GM19452 (cell line): Measurements from ENCODE around the gene MCFD2.

ENCODE experiments used
- ATAC-seq: cut with Tn5 transposase; IDR thresholded peaks from one replicate; pipeline ENCODE4 v1.9.1; 2021; ENCODE audit not compliant: unreplicated experiment

The MCFD2 gene

GRCh38 chr2:46915281-46915810 lies at the start of gene MCFD2:
Gene MCFD2 (minus strand): TSS chr2:46915806. CDS start chr2:46909171, 6,635 bp downstream.
- peak; percentile 18 for ATAC-seq

DNA sequence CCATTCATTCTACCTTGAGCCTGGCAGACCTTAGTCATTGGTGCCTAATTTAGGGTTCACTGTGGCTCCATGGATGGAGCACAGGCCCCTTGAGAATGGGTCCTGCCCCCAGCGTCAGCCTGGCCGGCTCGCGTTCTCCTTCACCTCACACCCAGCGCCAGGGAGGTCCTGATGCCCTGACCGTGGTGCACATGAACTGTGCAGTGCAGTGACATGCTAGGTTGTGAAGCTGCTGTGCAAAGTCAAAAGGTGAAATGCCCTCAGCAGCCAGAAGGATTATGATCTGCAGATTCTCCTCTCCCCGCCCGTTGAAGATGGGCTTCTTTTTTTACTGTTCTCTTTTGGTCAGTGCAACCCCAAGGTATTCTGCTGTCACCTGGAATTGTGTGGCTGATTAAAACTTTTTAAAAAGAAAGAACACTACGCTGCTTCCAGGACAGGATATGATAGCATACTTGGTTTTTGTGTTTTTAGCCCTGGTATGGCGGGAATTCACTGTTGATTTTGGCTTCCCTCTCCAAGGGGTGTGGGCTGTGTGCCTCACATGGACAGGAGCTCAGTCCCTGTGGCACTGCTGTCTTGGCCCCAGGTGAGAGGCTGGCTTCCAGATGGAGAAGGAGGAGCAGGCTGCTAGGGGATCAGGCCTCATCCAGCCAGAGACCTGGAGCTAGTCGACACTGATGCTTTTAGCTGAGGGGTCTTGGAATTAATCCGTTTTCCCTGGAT lies 49.4 kb upstream of the MCFD2 start:
- ATAC-seq, result no peak

GRCh38 chr2:46963941-46964673 lies 48.5 kb upstream of the MCFD2 start:
- ATAC-seq, result no peak

DNA sequence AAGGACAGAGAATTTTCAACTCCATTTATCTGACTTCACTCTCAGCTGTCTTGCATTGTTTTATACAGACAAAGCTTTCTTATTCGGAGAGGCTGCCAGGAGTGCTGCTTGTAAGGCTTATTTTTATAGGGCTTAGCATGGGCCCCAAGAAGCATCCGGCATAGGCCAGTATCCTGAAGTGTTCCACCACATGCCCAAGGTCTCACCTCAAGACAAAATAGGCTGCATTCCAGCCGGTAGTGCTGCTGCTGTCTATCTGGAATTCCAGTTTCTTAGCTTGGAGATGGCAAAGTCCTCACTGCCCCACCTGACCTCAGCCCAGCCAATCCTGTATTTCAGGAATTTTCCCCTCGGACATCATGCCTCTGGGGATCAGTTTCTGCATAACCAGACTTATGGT lies 47.6 kb upstream of the MCFD2 start:
- no peak for ATAC-seq

- no peak for ATAC-seq
Observed at GRCh38 chr2:46962751-46963150, 47.1 kb upstream of the MCFD2 start.

DNA sequence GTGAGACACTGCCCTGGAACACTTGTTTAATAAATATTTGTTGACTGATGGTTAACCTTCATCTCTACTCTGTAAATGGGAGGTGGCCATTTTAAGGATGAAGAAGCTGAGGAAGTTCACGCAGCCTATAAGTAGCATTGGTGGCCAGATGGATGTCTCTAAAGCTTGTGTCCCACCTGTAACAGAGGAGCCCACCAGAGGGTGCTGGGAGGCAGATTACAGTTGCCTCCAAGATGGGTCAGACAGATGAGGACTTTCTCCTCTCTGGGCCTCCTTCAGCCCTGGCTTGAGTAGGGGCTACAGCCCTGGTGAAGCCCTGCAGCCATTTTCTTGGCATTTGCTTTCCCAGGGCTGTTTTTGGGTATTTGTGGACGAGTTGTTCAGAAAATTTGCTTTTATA lies 45.0 kb upstream of the MCFD2 start:
- ATAC-seq, result no peak

DNA sequence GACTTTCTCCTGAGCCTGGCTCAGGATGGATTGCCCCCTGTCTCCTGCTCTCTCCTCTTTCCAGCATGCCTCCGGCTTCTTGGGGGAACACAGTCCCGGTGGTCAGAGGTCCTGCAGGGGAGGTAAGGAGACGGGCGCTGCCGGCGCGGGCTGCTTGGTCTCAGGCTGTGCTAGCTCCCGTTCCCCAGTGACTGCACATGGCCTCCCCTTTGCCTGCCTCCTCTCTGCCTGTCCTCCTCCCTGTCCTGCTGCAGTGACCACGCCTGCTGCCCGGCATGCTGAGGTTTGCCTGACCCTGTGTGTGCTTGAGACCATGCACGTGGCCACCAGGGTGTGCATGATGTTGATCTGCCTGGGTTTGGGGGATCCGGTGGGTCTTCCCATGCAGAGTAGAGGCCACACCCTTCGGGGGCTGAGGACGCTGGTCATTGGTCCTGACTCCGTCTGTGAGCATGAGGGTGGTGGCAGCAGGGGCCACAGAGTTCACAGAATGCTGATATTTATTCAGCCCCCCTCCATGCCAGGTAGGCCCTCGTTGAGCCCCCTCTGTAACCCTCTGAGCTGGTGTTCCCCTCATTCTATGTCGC lies 42.9 kb upstream of the MCFD2 start:
- ATAC-seq, result no peak

DNA sequence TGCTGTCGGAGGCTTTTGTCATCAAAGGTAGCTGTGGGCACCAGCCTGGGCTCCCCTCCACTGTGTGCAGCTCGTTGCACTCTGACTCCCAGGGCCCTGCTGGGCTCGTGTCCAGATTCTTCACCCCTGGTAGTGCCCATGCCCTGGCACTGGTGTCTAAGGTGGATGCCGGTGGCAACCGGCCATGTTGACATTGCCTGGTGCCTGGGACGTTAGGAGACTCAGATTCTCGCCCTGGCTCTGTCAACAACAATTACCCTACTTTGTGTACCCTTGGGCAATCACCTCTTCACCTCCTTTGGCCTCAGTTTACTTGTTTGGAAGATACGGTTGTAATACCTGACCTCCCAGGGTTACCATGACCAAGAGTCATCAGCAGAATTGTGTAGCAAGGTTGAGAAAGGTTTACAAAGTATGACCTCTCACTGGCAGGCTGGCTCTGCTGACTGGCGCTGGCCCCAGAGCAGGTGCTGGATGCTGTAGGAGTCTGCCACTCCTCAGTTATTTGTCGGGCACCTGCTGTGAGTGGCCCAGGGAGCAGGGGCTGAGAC lies 41.5 kb upstream of the MCFD2 start:
- no peak for ATAC-seq

- ATAC-seq, result no peak
Observed at GRCh38 chr2:46955764-46956163, 40.2 kb upstream of the MCFD2 start.

DNA sequence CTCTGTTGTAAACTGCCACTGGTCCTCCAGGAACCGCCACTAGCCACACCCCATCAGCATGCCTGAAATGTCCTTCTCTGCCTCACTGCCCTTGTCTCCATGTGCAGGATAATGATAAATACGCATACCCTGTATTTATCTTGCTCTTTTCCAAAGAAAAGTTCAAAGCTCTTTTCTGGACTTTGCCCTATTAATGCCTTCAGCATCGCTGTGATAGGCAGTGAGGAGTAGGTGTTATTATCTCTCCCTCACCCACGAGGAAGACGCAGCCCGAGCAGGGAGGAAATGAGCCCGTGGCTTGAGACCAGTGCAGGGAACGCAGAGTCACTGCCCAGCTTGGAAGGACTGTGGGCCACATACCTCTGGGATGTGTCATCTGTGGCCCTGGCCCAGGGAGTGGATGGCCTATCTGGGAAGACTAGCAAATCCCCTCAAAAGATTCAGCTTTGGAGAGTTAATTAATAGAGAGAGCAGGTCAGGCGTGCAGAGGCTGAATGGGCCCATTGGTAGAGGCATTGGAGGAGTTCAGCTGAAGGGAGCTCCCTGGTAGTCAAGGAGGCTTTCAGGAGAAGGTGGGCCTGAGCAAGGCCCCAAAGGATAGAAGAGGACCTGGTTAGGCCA lies 39.5 kb upstream of the MCFD2 start:
- ATAC-seq, result no peak

- ATAC-seq, result no peak
Observed at GRCh38 chr2:46952171-46952570, 36.6 kb upstream of the MCFD2 start.

DNA sequence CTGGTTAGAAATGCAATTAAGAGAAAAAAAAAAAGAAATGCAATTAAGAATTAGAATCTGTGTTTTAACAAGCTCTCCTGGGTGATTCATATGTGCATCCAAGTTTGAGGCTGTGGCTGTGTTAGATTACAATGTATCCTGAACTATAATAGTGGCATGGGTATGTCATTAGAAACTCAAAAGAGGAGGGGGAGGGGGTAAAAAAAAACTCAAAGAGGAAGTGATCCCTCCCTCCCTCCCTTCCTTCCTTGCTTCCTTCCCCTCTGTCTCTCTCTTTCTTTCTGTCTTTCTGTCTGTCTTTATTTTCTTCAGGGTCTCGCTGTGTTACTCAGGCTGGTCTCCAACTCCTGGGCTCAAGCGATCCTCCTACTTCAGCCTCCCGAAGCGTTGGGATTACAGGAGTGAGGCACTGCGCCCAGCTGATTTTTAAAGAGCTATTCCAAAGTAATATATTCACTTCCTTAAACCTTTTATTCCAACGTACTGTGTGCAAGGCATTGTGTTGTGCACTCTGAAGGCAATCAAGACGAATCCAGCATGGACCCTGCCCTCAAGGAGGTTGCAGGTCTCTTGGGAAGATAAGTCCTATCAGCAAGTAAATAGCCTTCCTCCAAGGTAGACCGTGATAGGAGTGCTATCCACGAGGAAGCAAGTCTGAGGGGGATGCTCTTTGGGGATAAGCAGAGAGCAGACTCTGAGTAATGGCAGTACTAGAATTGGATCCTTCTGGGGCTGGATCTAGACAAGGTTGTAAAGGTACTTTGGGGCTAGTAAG lies 35.9 kb upstream of the MCFD2 start:
- ATAC-seq, result no peak

- no peak for ATAC-seq
Observed at GRCh38 chr2:46950314-46950713, 34.7 kb upstream of the MCFD2 start.

- no peak for ATAC-seq
Observed at GRCh38 chr2:46947841-46948240, 32.2 kb upstream of the MCFD2 start.

- ATAC-seq, result no peak
Observed at GRCh38 chr2:46945671-46946070, 30.1 kb upstream of the MCFD2 start.

GRCh38 chr2:46943881-46944798 lies 28.5 kb upstream of the MCFD2 start:
- peak; percentile 37 for ATAC-seq

GRCh38 chr2:46942891-46943626 lies 27.5 kb upstream of the MCFD2 start:
- ATAC-seq, result no peak

GRCh38 chr2:46942143-46942526 lies 26.5 kb upstream of the MCFD2 start:
- peak; percentile 31 for ATAC-seq
